T-helper 2 cell treated with Interferon-gamma antibody and Interleukin-4, amounts not matched to agents 5 μg/mL and 100 μg/mL, for 36 hours (primary cell): ENCODE data around the gene GABRE.
"Not testable (repeated sequence)": the region's sequence is repeated elsewhere in the genome, so short reads cannot be mapped to it uniquely, and the experiment has no call there.

ENCODE experiments used
- DNase-seq: peaks from one replicate; pipeline ENCODE4 v3.0.0; 2021; ENCODE audit warnings: low spot score
- H3K27ac Mint-ChIP-seq: one replicate; pipeline ENCODE4 v1.8.0; 2021; ENCODE audit warnings: mild to moderate bottlenecking, mixed read lengths
- H3K27me3 Mint-ChIP-seq: one replicate; pipeline ENCODE4 v1.8.0; 2021; ENCODE audit warnings: low read depth, mixed read lengths
- H3K36me3 Mint-ChIP-seq: one replicate; pipeline ENCODE4 v1.8.0; 2021; ENCODE audit warnings: low read depth, mixed read lengths
- H3K4me1 Mint-ChIP-seq: one replicate; pipeline ENCODE4 v1.8.0; 2021; ENCODE audit warnings: low read depth, mixed read lengths
- H3K4me3 Mint-ChIP-seq: one replicate; pipeline ENCODE4 v1.8.0; 2022; ENCODE audit warnings: mild to moderate bottlenecking, moderate library complexity, mixed read lengths
- H3K9me3 Mint-ChIP-seq: one replicate; pipeline ENCODE4 v1.8.0; 2021; ENCODE audit warnings: mixed read lengths

Gene GABRE

DNA sequence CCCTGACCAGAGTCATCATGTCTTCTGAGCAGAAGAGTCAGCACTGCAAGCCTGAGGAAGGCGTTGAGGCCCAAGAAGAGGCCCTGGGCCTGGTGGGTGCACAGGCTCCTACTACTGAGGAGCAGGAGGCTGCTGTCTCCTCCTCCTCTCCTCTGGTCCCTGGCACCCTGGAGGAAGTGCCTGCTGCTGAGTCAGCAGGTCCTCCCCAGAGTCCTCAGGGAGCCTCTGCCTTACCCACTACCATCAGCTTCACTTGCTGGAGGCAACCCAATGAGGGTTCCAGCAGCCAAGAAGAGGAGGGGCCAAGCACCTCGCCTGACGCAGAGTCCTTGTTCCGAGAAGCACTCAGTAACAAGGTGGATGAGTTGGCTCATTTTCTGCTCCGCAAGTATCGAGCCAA, 50.8 kb downstream of the GABRE start:
- no peaks in the 10 kb centered on the region for H3K9me3 Mint-ChIP-seq
- no peak overlapping the region for H3K27ac Mint-ChIP-seq
- H3K4me3 Mint-ChIP-seq: no peak overlapping the region
- H3K4me1 Mint-ChIP-seq: no peaks in the 10 kb centered on the region
- no peaks in the 10 kb centered on the region for H3K27me3 Mint-ChIP-seq
- no peaks in the 10 kb centered on the region for H3K36me3 Mint-ChIP-seq
- DNase-seq: no peak

- DNase-seq: no peak
- Mint-ChIP-seq H3K36me3 (no peaks in the 10 kb centered on the region), H3K4me3 (no peak overlapping the region), H3K27me3 (no peaks in the 10 kb centered on the region), H3K4me1 (no peaks in the 10 kb centered on the region), H3K9me3 (no peaks in the 10 kb centered on the region), H3K27ac (no peak overlapping the region)
Observed at GRCh38 chrX:151922692-151923091, 51.8 kb downstream of the GABRE start.

DNA sequence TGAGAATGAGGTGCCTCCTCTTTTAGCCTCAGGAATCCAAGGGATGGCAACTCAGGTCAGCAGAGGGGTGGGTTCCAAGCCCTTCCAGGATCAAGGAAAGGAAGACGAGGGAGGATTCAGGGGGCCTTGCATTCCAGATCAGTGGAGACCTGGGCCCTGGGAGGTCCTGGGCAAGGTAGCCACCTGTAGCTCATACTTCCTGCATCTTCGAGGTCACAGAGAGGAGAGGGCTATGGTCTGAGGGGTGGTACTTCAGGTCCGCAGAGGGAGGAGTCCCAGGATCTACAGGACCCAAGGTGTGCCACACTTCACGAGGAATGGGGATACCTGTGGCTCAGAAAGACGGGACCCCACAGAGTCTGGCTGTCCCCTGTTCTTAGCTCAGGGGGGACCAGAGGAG, 52.6 kb downstream of the GABRE start:
- Mint-ChIP-seq H3K36me3 (no peaks in the 10 kb centered on the region), H3K4me3 (no peak overlapping the region), H3K9me3 (no peaks in the 10 kb centered on the region), H3K4me1 (no peaks in the 10 kb centered on the region), H3K27me3 (no peaks in the 10 kb centered on the region), H3K27ac (no peak overlapping the region)
- no peak for DNase-seq

- Mint-ChIP-seq H3K27me3 (no peaks in the 10 kb centered on the region), H3K9me3 (no peaks in the 10 kb centered on the region), H3K4me1 (no peaks in the 10 kb centered on the region), H3K4me3 (no peak overlapping the region), H3K27ac (no peak overlapping the region), H3K36me3 (no peaks in the 10 kb centered on the region)
- no peak for DNase-seq
Observed at GRCh38 chrX:151921292-151921691, 53.2 kb downstream of the GABRE start.

- no peaks in the 10 kb centered on the region for H3K36me3 Mint-ChIP-seq
- H3K4me1 Mint-ChIP-seq: no peaks in the 10 kb centered on the region
- no peak overlapping the region for H3K27ac Mint-ChIP-seq
- no peak overlapping the region for H3K4me3 Mint-ChIP-seq
- H3K9me3 Mint-ChIP-seq: no peaks in the 10 kb centered on the region
- no peak for DNase-seq
- H3K27me3 Mint-ChIP-seq: no peaks in the 10 kb centered on the region
Observed at GRCh38 chrX:151920530-151920929, 53.9 kb downstream of the GABRE start.

- Mint-ChIP-seq H3K27me3 (no peaks in the 10 kb centered on the region), H3K9me3 (no peaks in the 10 kb centered on the region), H3K36me3 (no peaks in the 10 kb centered on the region), H3K4me3 (no peak overlapping the region), H3K4me1 (no peaks in the 10 kb centered on the region), H3K27ac (no peak overlapping the region)
- DNase-seq: no peak
Observed at GRCh38 chrX:151920101-151920500, 54.4 kb downstream of the GABRE start.

- Mint-ChIP-seq H3K36me3 (no peaks in the 10 kb centered on the region), H3K27ac (no peak overlapping the region), H3K4me1 (no peaks in the 10 kb centered on the region), H3K4me3 (no peak overlapping the region), H3K27me3 (no peaks in the 10 kb centered on the region), H3K9me3 (no peaks in the 10 kb centered on the region)
- DNase-seq: no peak
Observed at GRCh38 chrX:151919610-151920009, 54.9 kb downstream of the GABRE start.

DNA sequence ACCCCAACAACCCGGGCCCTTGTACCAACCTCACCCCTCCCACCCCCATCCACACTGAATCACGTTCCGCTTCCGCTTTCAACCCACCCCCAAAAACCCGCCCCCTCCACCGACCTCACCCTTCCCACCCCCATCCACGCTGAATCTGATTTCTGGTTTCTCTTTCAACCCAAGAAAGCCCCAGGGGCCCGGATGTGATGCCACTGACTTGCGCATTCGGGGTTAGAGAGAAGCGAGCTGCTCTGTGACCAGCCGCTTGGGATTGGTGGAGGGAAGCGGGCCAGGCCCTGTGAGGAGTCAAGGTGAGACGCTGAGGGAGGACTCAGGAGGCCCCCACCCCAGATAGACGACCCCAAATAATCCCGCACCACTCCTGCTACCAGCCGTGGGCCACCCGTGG, 55.7 kb downstream of the GABRE start:
- H3K27ac Mint-ChIP-seq, DNase-seq, H3K4me1 Mint-ChIP-seq, H3K4me3 Mint-ChIP-seq, H3K36me3 Mint-ChIP-seq, H3K9me3 Mint-ChIP-seq, H3K27me3 Mint-ChIP-seq: not testable (repeated sequence)

DNA sequence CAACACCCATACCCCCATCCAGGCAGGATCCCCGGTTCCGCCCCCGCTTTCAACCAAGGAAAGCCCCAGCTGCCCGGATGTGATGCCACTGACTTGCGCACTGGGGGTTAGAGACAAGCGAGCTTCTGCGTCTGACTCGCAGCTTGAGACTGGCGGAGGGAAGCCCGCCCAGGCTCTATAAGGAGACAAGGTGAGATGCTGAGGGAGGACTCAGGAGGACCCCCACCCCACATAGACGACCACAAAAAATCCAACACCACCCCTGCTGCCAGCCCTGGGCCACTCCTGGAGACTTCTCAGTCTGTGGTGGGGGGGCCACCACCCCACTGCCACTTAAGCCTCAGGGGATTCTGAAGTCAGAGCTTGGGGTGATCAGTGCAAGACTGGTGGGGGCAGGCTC, 61.7 kb downstream of the GABRE start, which contains the start of gene MAGEA4:
TSS of gene MAGEA4 (plus strand) at position 110 of the 400 bp plus-strand sequence. CDS start 10,776 bp downstream, outside the sequence.
- Mint-ChIP-seq H3K4me3 (no peak within 1 kb of the TSS), H3K36me3 (no peaks in the 10 kb centered on the region), H3K9me3 (no peaks in the 10 kb centered on the region), H3K27ac (no peak within 1 kb of the TSS), H3K4me1 (no peaks in the 10 kb centered on the region), H3K27me3 (no peaks in the 10 kb centered on the region)
- DNase-seq: no peak

DNA sequence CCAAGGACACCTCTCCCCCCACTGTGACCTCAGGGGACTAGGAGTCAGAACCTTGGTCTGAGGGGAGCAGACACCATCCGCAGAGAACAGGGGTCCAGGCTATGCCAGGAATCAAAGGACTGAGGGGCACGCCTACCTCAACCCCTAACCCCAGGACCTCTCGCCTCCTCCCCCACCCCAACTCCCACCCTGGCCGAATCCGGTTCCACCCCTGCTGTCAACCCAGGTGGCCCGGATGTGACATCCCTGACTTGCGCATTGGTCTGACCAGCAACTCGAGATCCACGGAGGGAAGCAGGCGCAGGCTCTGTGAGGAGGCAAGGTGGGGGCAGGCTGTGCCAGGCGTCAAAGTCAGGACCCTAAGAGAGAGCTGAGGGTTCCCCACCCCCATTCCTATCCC, 62.3 kb downstream of the GABRE start:
- no peak overlapping the region for H3K4me3 Mint-ChIP-seq
- no peak overlapping the region for H3K27ac Mint-ChIP-seq
- H3K36me3 Mint-ChIP-seq: no peaks in the 10 kb centered on the region
- no peaks in the 10 kb centered on the region for H3K27me3 Mint-ChIP-seq
- H3K4me1 Mint-ChIP-seq: no peaks in the 10 kb centered on the region
- H3K9me3 Mint-ChIP-seq: no peaks in the 10 kb centered on the region
- DNase-seq: no peak

DNA sequence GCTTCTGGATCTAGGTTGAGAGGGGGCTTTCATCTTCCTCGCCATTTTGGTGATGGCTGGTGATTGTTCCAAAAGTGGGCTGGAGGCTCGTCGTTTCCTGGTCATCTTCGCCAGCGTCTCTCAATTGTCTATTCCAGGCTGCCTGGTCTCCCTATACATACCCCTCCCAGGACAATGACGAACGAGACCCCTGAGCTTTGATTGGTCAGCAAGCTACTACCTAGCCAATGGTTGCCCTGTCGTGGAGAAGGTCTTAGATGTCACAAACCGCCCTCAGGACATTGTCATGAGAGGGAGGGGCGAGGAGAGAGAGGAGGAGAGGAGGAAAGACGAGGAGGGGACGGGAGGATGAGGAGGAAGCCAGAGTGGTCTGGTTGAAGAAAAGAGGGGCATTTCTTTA, 69.5 kb downstream of the GABRE start:
- Mint-ChIP-seq H3K4me3 (no peak overlapping the region), H3K4me1 (no peaks in the 10 kb centered on the region), H3K27me3 (no peaks in the 10 kb centered on the region), H3K27ac (no peak overlapping the region), H3K36me3 (no peaks in the 10 kb centered on the region), H3K9me3 (no peaks in the 10 kb centered on the region)
- DNase-seq: no peak
